Measurements from ENCODE around the gene IRX2. TPM values are rescaled to one million over a fixed set of nuclear protein-coding genes. Genes with fewer than 3 reads are reported as not detected.

Gene IRX2
- total RNA-seq, 4 donors from 2014 or later, result 2.5 to 7.6 (median 5.5) TPM

GRCh38 chr5:2699231-2699630 is 52.2 kb downstream of the IRX2 start:
- no peak for DNase-seq
- H3K9me3 ChIP-seq, result no peaks in the 10 kb centered on the region
- intact Hi-C loops (cut with DNase I), result no loop called here
- H3K4me1 ChIP-seq, result no peaks in the 10 kb centered on the region
- 93 to 97% methylated on average over 7 to 8 of the region's 8 CpGs for WGBS, 2 donors
- no peak overlapping the region for H3K4me3 ChIP-seq (replicated peaks in 1 of 3)
- TF ChIP-seq CTCF (IDR thresholded peaks at IDR 0.05) (no peak), POLR2A (IDR thresholded peaks at IDR 0.05) (no peak)
- H3K27me3 ChIP-seq, result no peaks in the 10 kb centered on the region
- no peaks in the 10 kb centered on the region for H3K36me3 ChIP-seq
- no peak overlapping the region for H3K27ac ChIP-seq

GRCh38 chr5:2698581-2698980 is 52.9 kb downstream of the IRX2 start:
- Histone ChIP-seq H3K4me1 (no peaks in the 10 kb centered on the region), H3K36me3 (no peaks in the 10 kb centered on the region), H3K4me3 (replicated peaks in 1 of 3) (no peak overlapping the region), H3K9me3 (no peaks in the 10 kb centered on the region), H3K27me3 (no peaks in the 10 kb centered on the region), H3K27ac (no peak overlapping the region)
- no peak for DNase-seq
- WGBS, 2 donors, result 73 to 80% methylated on average over 13 of the region's 13 CpGs
- TF ChIP-seq POLR2A (IDR thresholded peaks at IDR 0.05) (no peak), CTCF (IDR thresholded peaks at IDR 0.05) (no peak)
- intact Hi-C loops (cut with DNase I), result no loop called here

GRCh38 chr5:2697446-2698200 is 53.9 kb downstream of the IRX2 start:
- WGBS, 2 donors, result 87 to 89% methylated on average over 18 to 23 of the region's 23 CpGs
- TF ChIP-seq CTCF (IDR thresholded peaks at IDR 0.05), result no peak
- TF ChIP-seq POLR2A (IDR thresholded peaks at IDR 0.05), result no peak
- Histone ChIP-seq H3K27me3 (no peaks in the 10 kb centered on the region), H3K4me1 (no peaks in the 10 kb centered on the region), H3K4me3 (replicated peaks in 1 of 3) (no peak overlapping the region), H3K9me3 (no peaks in the 10 kb centered on the region), H3K36me3 (no peaks in the 10 kb centered on the region), H3K27ac (no peak overlapping the region)
- intact Hi-C loops (cut with DNase I), result no loop called here
- no peak for DNase-seq

GRCh38 chr5:2697041-2697440 is 54.4 kb downstream of the IRX2 start:
- no peak for DNase-seq
- H3K27me3 ChIP-seq, result no peaks in the 10 kb centered on the region
- no peaks in the 10 kb centered on the region for H3K36me3 ChIP-seq
- intact Hi-C loops (cut with DNase I), result no loop called here
- no peak overlapping the region for H3K4me3 ChIP-seq (replicated peaks in 1 of 3)
- no peak overlapping the region for H3K27ac ChIP-seq
- H3K4me1 ChIP-seq, result no peaks in the 10 kb centered on the region
- no peaks in the 10 kb centered on the region for H3K9me3 ChIP-seq
- 84 to 88% methylated on average over 9 of the region's 9 CpGs for WGBS, 2 donors
- TF ChIP-seq POLR2A (IDR thresholded peaks at IDR 0.05) (no peak), CTCF (IDR thresholded peaks at IDR 0.05) (no peak)
